AML-193 (cell line): Measurements from ENCODE around the gene RPP30.
"Not testable (repeated sequence)": the region's sequence is repeated elsewhere in the genome, so short reads cannot be mapped to it uniquely, and the experiment has no call there.

Source experiments
- DNase-seq, 2 experiments: peaks; one replicate each; lab custom pipeline; 2025; lab: John Stamatoyannopoulos, UW

RPP30 gene

GRCh38 chr10:90871279-90871765, 452 bp upstream of the RPP30 start:
- no peak for DNase-seq

GRCh38 chr10:90872648-90873020, 860 bp downstream of the RPP30 start:
- no peak for DNase-seq

GRCh38 chr10:90879062-90879461, 7.3 kb downstream of the RPP30 start:
- DNase-seq = no peak

- DNase-seq = peak; percentile 42 to 43
Measured at GRCh38 chr10:90880059-90880719, 8.4 kb downstream of the RPP30 start.

- DNase-seq = no peak
Measured at GRCh38 chr10:90884431-90884830, 12.7 kb downstream of the RPP30 start.

- DNase-seq = no peak
Measured at GRCh38 chr10:90885176-90885575, 13.4 kb downstream of the RPP30 start.

GRCh38 chr10:90887555-90887954, 15.8 kb downstream of the RPP30 start:
- no peak for DNase-seq

- DNase-seq = no peak
Measured at GRCh38 chr10:90888387-90888786, 16.6 kb downstream of the RPP30 start.

- DNase-seq = no peak
Measured at GRCh38 chr10:90889636-90890035, 17.9 kb downstream of the RPP30 start.

GRCh38 chr10:90890347-90890746, 18.6 kb downstream of the RPP30 start:
- no peak for DNase-seq

- DNase-seq = no peak
Measured at GRCh38 chr10:90893190-90893589, 21.4 kb downstream of the RPP30 start.

GRCh38 chr10:90896916-90897315, 25.1 kb downstream of the RPP30 start:
- DNase-seq = not testable (repeated sequence)

- no peak for DNase-seq
Measured at GRCh38 chr10:90905925-90906324, 34.2 kb downstream of the RPP30 start.

GRCh38 chr10:90906596-90906995, 34.8 kb downstream of the RPP30 start:
- DNase-seq = no peak

GRCh38 chr10:90911133-90912051, 39.6 kb downstream of the RPP30 start:
- peak; percentile 48 to 62 for DNase-seq

- no peak for DNase-seq
Measured at GRCh38 chr10:90912174-90912573, 40.4 kb downstream of the RPP30 start.

GRCh38 chr10:90912854-90913479, 41.2 kb downstream of the RPP30 start:
- no peak for DNase-seq

- no peak for DNase-seq
Measured at GRCh38 chr10:90913774-90914420, 42.1 kb downstream of the RPP30 start.

GRCh38 chr10:90914992-90915765, 43.4 kb downstream of the RPP30 start:
- no peak for DNase-seq

GRCh38 chr10:90915766-90916075, 43.9 kb downstream of the RPP30 start:
- no peak for DNase-seq

GRCh38 chr10:90916392-90917237, 44.8 kb downstream of the RPP30 start:
- DNase-seq = no peak
